Daoy (cell line): ENCODE measurements around the gene HOXA11. TPM values are rescaled to one million over a fixed set of nuclear protein-coding genes. Genes with fewer than 3 reads are reported as not detected.

Experiments
- DNase-seq: peaks from one replicate; pipeline ENCODE4 v3.0.0-alpha.2; 2015; ENCODE audit warnings: low read depth
- total RNA-seq: library from RNA; depleted of rRNA; stranded (reverse); fragments of >200 nt; shearing (Covaris generic); gene quantifications from 2 replicates; pipeline ENCODE4 v1.2.3, GENCODE V29; 2014; rRNA removed

HOXA11 gene
- total RNA-seq, 1 experiment from 2014 or later: 7.7 TPM

- DNase-seq: no peak
Measured at GRCh38 chr7:27133409-27134231, 51.4 kb downstream of the HOXA11 start.

- no peak for DNase-seq
Measured at GRCh38 chr7:27132978-27133377, 52.1 kb downstream of the HOXA11 start.

GRCh38 chr7:27132214-27132613 is 52.8 kb downstream of the HOXA11 start:
- no peak for DNase-seq

GRCh38 chr7:27131390-27131819 is 53.6 kb downstream of the HOXA11 start:
- DNase-seq: no peak

Other genes with a start within 250 kb of the HOXA11 start
- gene HOXA1, start 89.2 kb downstream of the HOXA11 start, total RNA-seq: 5.5 and 6.4 TPM in 2 replicates
- 11.4 and 12.1 TPM in 2 replicates for gene HOXA2, start 82.5 kb downstream of the HOXA11 start, total RNA-seq
- 4.1 and 6.7 TPM in 2 replicates for gene HOXA4, start 54.5 kb downstream of the HOXA11 start, total RNA-seq
- gene HOXA5, start 41.6 kb downstream of the HOXA11 start, total RNA-seq: 22.6 and 41.1 TPM in 2 replicates
- gene HOXA6, start 37.5 kb downstream of the HOXA11 start, total RNA-seq: 0.92 and 4.2 TPM in 2 replicates
- 12.4 and 16.8 TPM in 2 replicates for gene HOXA3, start 32.6 kb downstream of the HOXA11 start, total RNA-seq
- gene HOXA7, start 28.6 kb downstream of the HOXA11 start, total RNA-seq: 21.7 and 24.4 TPM in 2 replicates
- 1.8 TPM in 1 of 2 replicates, not detected in the other for gene HOXA9, start 19.7 kb downstream of the HOXA11 start, total RNA-seq
- gene HOXA10, start 10.9 kb downstream of the HOXA11 start, total RNA-seq: 12.3 and 31.2 TPM in 2 replicates
- gene HOXA13, start 14.9 kb upstream of the HOXA11 start, total RNA-seq: 0.86 and 1.3 TPM in 2 replicates
- not detected in 2 replicates for gene EVX1, start 57.6 kb upstream of the HOXA11 start, total RNA-seq